PC-3 (cell line): ENCODE measurements around the gene ATG16L1.

Experiments
- EZH2 ChIP-seq: fragments of 300-600 bp; sonication (generic); IDR thresholded peaks from one replicate; pipeline ENCODE4 v1.6.1; 2017; ENCODE audit warnings: antibody characterized with exemption, mild to moderate bottlenecking, low read length; ENCODE audit not compliant: unreplicated experiment
- EZH2phosphoT487 ChIP-seq: fragments of 300-600 bp; sonication (generic); IDR thresholded peaks from 2 replicates; pipeline ENCODE4 v1.6.1; 2018; ENCODE audit warnings: mild to moderate bottlenecking, antibody characterized with exemption, low read length, borderline replicate concordance
- TF ChIP-seq, protein P1 (sequence below): fragments of 300-600 bp; sonication (generic); conservative IDR thresholded peaks from 2 replicates; pipeline ENCODE4 v1.5.1; 2017; ENCODE audit warnings: antibody characterized with exemption, low read depth, mild to moderate bottlenecking, low read length

DNA sequence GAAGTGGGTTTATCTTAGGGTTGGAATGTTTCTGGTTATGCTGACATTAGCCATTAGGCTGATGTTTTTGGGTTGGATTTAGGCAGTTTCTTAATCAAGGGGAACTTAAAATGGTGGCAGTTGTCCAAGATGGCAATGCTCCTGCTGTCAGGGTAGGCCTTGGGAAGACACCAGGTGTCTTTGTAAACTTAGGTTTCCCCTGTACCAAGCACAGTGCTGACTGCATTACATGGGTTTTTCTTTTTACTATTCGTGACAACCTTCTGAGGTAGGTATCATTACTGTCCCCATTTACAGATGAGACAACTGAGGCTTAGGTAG, 528 bp upstream of the ATG16L1 start:
- TF ChIP-seq EZH2 (no peak), EZH2phosphoT487 (no peak)
- TF ChIP-seq, protein P1, sequence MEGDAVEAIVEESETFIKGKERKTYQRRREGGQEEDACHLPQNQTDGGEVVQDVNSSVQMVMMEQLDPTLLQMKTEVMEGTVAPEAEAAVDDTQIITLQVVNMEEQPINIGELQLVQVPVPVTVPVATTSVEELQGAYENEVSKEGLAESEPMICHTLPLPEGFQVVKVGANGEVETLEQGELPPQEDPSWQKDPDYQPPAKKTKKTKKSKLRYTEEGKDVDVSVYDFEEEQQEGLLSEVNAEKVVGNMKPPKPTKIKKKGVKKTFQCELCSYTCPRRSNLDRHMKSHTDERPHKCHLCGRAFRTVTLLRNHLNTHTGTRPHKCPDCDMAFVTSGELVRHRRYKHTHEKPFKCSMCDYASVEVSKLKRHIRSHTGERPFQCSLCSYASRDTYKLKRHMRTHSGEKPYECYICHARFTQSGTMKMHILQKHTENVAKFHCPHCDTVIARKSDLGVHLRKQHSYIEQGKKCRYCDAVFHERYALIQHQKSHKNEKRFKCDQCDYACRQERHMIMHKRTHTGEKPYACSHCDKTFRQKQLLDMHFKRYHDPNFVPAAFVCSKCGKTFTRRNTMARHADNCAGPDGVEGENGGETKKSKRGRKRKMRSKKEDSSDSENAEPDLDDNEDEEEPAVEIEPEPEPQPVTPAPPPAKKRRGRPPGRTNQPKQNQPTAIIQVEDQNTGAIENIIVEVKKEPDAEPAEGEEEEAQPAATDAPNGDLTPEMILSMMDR: no peak
